Sigmoid colon (tissue), 7 donors: ENCODE results near the gene DNAJC3. TPM values are rescaled to one million over a fixed set of nuclear protein-coding genes. Genes with fewer than 3 reads are reported as not detected.
A peak's percentile ranks its signal among the peaks of the same experiment; 100 is the strongest.
"Not testable (repeated sequence)": the region's sequence is repeated elsewhere in the genome, so short reads cannot be mapped to it uniquely, and the experiment has no call there.

Experiments used
- DNase-seq: peaks from one replicate; pipeline ENCODE4 v3.0.0-alpha.2; 2019
- H3K27ac ChIP-seq, 4 donors: fragments of 200-600 bp; sonication (generic); one replicate each; pipeline ENCODE4 v1.5.1; 2016 to 2019; ENCODE audit warnings: mild to moderate bottlenecking in 1 of 4
- H3K27me3 ChIP-seq, 3 donors: fragments of 200-600 bp; sonication (generic); one replicate each; pipeline ENCODE4 v1.5.1; 2019; ENCODE audit warnings: mild to moderate bottlenecking in 1 of 3
- H3K36me3 ChIP-seq, 4 donors: fragments of 200-600 bp; sonication (generic); one replicate each; pipeline ENCODE4 v1.5.1; 2016 to 2019
- H3K4me1 ChIP-seq, 4 donors: fragments of 200-600 bp; sonication (generic); one replicate each; pipeline ENCODE4 v1.5.1; 2017 to 2019
- H3K4me3 ChIP-seq, 4 donors: fragments of 200-600 bp; sonication (generic); one replicate each; pipeline ENCODE4 v1.5.1; 2017 to 2019; ENCODE audit warnings: mild to moderate bottlenecking in 2 of 4, moderate library complexity in 1 of 4
- H3K9me3 ChIP-seq, 4 donors: fragments of 200-600 bp in 3 of 4; sonication (generic) in 3 of 4; one replicate each; pipeline versions ENCODE4 v1.5.1 to v1.6.1; 2013 to 2019
- CTCF ChIP-seq, 4 experiments: fragments of 450-650 bp in 3 of 4; fragments of 200-600 bp in 1 of 4; IDR thresholded peaks; one replicate each; pipeline ENCODE4 v1.5.1; 2016 to 2019; ENCODE audit warnings: antibody characterized with exemption in 4 of 4, mild to moderate bottlenecking in 3 of 4, moderate library complexity in 2 of 4
- EP300 ChIP-seq, 4 donors: sonication (generic); formaldehyde crosslinking; IDR thresholded peaks; one replicate each; pipeline ENCODE4 v1.6.1; 2017; ENCODE audit warnings: antibody characterized with exemption in 4 of 4
- POLR2A ChIP-seq, 2 donors: fragments of 450-650 bp; IDR thresholded peaks; one replicate each; pipeline ENCODE4 v1.6.1; 2016; ENCODE audit warnings: antibody characterized with exemption in 2 of 2, mild to moderate bottlenecking in 2 of 2, moderate library complexity in 2 of 2
- POLR2AphosphoS5 ChIP-seq, 4 donors: sonication (generic); formaldehyde crosslinking; IDR thresholded peaks; one replicate each; pipeline ENCODE4 v1.6.1; 2017; ENCODE audit warnings: antibody characterized with exemption in 4 of 4
- WGBS, 2 donors: extraction: QIAGEN DNeasy Blood & Tissue Kit; methylation state at CpG; one replicate each; pipeline ENCODE4 v1.1.7; 2013; 5-methylcytosine and 5-hydroxymethylcytosine counted together
- intact Hi-C: fragments of 100-400 bp; cut with DNase I; formaldehyde crosslinking; loops from one replicate; pipeline ENCODE4 v1.15.1; 2023
- polyA plus RNA-seq, 3 donors: library from polyadenylated mRNA; stranded (reverse); fragments of 200-250 nt; gene quantifications; one replicate each; pipeline ENCODE4 v1.2.3, GENCODE V29; 2013
- total RNA-seq, 4 donors: library from RNA; depleted of rRNA; stranded (reverse); fragments of >200 nt; gene quantifications; one replicate each; pipeline ENCODE4 v1.1.0, GENCODE V29; 2016
- donor health status: healthy with polysubstance abuse.
- donor health status: Bipolar disorder and iron deficiency.
- donor health status: healthy.

The DNAJC3 gene
- total and polyA plus RNA-seq, 7 donors: 4.8 to 48.5 (median 41.5) TPM

- no peak for DNase-seq
- intact Hi-C loops: loop anchor here (5.0 kb wide), 1 partner anchor 39 kb away; no protein-coding TSS in a partner anchor
- no peaks in the 10 kb centered on the region for H3K27me3 ChIP-seq
- TF ChIP-seq CTCF (IDR thresholded peaks at IDR 0.05) (no peak), POLR2AphosphoS5 (IDR thresholded peaks at IDR 0.05) (no peak), POLR2A (IDR thresholded peaks at IDR 0.05) (no peak)
- H3K36me3 ChIP-seq: no peaks in the 10 kb centered on the region
- no peaks in the 10 kb centered on the region for H3K4me1 ChIP-seq
- H3K27ac ChIP-seq: no peak overlapping the region
- peaks cover 0 to 7% (median 4%) of the 10 kb centered on the region in 4 donors for H3K9me3 ChIP-seq
- no peak overlapping the region for H3K4me3 ChIP-seq
Measured at GRCh38 chr13:95660981-95661581, 15.9 kb upstream of the DNAJC3 start.

GRCh38 chr13:95667235-95667634 lies 9.7 kb upstream of the DNAJC3 start:
- H3K4me3 ChIP-seq, H3K36me3 ChIP-seq, H3K27ac ChIP-seq, H3K27me3 ChIP-seq, intact Hi-C loops, H3K4me1 ChIP-seq, DNase-seq: not testable (repeated sequence)
- peaks cover 0 to 22% (median 8%) of the 10 kb centered on the region in 4 donors for H3K9me3 ChIP-seq

GRCh38 chr13:95671597-95671996 lies 5.3 kb upstream of the DNAJC3 start:
- DNase-seq: no peak
- H3K27ac ChIP-seq: no peak overlapping the region
- no peaks in the 10 kb centered on the region for H3K27me3 ChIP-seq
- intact Hi-C loops: no loop called here
- H3K4me3 ChIP-seq: no peak overlapping the region
- H3K36me3 ChIP-seq: no peaks in the 10 kb centered on the region
- TF ChIP-seq POLR2A (IDR thresholded peaks at IDR 0.05) (no peak), EP300 (IDR thresholded peaks at IDR 0.05) (no peak), POLR2AphosphoS5 (IDR thresholded peaks at IDR 0.05) (no peak), CTCF (IDR thresholded peaks at IDR 0.05) (no peak)
- 94 to 97% methylated on average over 5 of the region's 5 CpGs for WGBS, 2 donors
- H3K4me1 ChIP-seq: peaks cover 0 to 16% (median 8%) of the 10 kb centered on the region in 4 donors
- peaks cover 0 to 13% (median 2%) of the 10 kb centered on the region in 4 donors for H3K9me3 ChIP-seq

- TF ChIP-seq CTCF (IDR thresholded peaks at IDR 0.05) (no peak), POLR2AphosphoS5 (IDR thresholded peaks at IDR 0.05) (no peak), EP300 (IDR thresholded peaks at IDR 0.05) (no peak), POLR2A (IDR thresholded peaks at IDR 0.05) (no peak)
- intact Hi-C loops: loop anchor here (5.0 kb wide), 2 partner anchors 289 to 1756 kb away; partner anchors contain the start of gene RAP2A
- Histone ChIP-seq H3K27ac (peak overlapping the region; percentile 97 to 98 (median 98)), H3K4me3 (peak overlapping the region; percentile 59 to 91 (median 88)), H3K27me3 (no peaks in the 10 kb centered on the region), H3K36me3 (no peaks in the 10 kb centered on the region), H3K4me1 (peaks cover 0 to 44% (median 33%) of the 10 kb centered on the region in 4 donors), H3K9me3 (peaks cover 0 to 3% (median 0%) of the 10 kb centered on the region in 4 donors)
- WGBS, 2 donors: 0 to 1% methylated on average over 32 of the region's 32 CpGs
- DNase-seq: no peak
Measured at GRCh38 chr13:95676105-95676761, 706 bp upstream of the DNAJC3 start.

GRCh38 chr13:95677564-95678266 lies 776 bp downstream of the DNAJC3 start:
- TF ChIP-seq POLR2A (IDR thresholded peaks at IDR 0.05) (no peak), CTCF (IDR thresholded peaks at IDR 0.05) (no peak), EP300 (IDR thresholded peaks at IDR 0.05) (no peak), POLR2AphosphoS5 (IDR thresholded peaks at IDR 0.05) (peak in 1 of 4 donors; percentile 31)
- peak; percentile 85 for DNase-seq

More at GRCh38 chr13:95677564-95678266, 776 bp downstream of the DNAJC3 start:
- intact Hi-C loops: loop anchor here (1.0 to 5.0 kb wide), 3 partner anchors 35 to 1755 kb away; partner anchors contain the start of gene RAP2A
- Histone ChIP-seq H3K27ac (peak overlapping the region; percentile 97 to 98 (median 98)), H3K4me3 (peak overlapping the region; percentile 77 to 91 (median 88)), H3K36me3 (no peaks in the 10 kb centered on the region), H3K4me1 (peaks cover 0 to 58% (median 42%) of the 10 kb centered on the region in 4 donors), H3K9me3 (no peaks in the 10 kb centered on the region), H3K27me3 (no peaks in the 10 kb centered on the region)
- 1 to 2% methylated on average over 30 of the region's 30 CpGs for WGBS, 2 donors
